Hematopoietic multipotent progenitor cell treated with erythropoietin and hydrocortisone succinate and interleukin-3 and kit ligand, for 15 days (in vitro differentiated cells): ENCODE results near the gene OGFOD2.

ENCODE experiments used
- DNase-seq: peaks from one replicate; pipeline ENCODE4 v3.0.0-alpha.2; 2015; ENCODE audit warnings: low spot score

OGFOD2 gene

DNA sequence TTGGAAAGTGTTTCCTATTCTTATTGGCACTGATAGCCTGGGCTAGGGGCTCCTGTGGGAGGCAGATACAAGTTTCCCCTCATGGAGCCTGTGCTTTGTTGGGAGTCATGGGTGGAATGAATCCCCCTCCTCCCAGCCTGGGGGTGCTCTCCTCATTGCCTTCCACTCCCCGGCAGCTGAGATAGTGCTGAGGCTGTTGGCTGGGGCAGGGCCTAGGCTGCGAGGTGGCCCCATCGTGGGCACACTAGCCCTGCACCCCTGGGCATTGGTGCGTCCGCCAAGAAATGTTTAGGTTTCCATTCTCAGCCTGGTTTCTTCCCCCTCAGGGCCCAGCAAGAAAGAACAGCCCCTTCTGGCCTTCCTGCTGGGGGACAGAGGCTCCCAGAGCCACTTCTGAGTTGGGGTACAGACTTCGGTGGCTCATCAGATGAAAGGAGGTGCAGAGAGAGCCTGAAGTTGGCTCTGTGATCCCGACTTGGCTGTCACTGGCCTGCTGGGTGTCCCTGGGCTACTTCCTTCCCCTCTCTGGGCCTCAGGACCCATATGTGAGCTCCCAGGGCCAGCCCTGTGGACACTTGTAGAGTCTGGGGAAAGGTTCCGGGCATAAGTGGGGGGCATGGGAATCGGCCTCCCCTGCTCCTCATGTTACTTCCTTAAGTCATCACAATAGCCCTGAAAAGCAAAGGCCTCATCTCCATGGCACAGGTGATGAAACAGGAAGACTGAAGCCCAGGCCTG is 2.8 kb downstream of the OGFOD2 start:
- DNase-seq, result no peak

DNA sequence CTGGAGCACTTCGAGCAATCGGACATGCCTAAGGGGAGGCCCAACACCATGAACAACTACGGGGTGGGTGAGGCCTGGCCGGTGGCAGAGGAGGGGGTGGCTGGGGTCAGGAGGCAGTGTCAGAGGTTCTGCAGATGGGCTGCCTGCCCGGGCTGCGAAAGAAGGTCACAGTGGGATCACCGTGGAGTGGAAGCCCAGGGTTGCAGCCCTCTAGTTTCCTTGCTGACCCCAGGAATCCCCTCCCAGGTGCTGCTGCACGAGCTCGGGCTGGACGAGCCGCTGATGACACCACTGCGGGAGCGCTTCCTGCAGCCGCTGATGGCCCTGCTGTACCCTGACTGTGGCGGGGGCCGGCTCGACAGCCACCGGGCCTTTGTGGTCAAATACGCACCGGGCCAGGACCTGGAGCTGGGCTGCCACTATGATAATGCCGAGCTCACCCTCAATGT is 3.5 kb downstream of the OGFOD2 start:
- DNase-seq, result no peak

DNA sequence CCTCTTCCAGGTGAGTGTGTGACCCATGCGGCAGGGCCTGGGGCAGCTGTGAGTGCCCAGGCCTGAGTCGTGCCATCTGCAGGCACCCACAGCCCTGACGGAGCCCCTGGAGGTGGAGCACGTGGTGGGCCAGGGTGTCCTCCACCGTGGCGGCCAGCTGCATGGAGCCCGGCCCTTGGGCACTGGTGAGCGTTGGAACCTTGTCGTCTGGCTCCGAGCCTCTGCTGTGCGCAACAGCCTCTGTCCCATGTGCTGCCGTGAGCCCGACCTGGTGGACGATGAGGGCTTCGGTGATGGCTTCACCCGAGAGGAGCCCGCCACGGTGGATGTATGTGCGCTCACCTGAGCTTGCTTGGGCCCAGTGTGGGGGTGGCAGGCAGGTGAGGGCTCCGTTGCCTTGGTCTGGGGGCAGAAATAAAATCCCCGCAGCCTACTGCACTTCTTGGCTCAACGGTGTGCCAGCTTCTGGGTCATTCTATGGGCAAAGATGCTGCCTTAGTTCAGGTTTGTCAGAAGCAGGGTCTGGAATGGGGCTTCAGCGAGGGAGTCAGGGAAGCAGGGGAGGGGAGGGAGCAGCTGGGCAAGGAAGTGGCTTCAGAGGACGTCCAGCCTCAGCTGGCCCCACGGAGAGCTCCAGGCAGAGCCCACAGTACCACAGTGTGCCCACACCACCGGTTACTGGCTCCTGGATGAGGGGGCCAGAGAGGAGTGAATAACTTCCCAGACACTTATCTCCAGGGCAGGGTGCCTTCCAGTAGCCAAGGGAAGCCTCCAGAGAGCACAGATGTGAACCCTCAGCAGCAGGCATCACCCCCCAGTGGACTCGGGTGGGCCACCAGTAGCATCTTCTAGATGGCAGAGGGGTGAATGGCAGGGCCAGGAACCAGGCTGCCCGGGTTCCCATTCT is 4.2 kb downstream of the OGFOD2 start:
- DNase-seq, result no peak

DNA sequence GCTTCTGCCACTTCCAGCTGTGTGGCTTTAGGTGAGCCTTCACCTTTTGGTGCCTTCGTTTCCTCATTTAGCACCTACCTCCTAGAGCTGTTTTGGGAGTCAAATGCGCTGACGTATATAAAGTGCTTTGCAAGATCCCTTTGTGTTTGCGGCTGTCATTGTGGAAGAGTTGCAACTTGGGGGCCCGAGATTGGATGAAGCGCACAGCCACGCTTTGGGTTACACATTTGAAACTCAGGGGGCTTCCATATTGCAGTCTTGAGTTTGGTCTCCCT is 4.8 kb downstream of the OGFOD2 start:
- no peak for DNase-seq

DNA sequence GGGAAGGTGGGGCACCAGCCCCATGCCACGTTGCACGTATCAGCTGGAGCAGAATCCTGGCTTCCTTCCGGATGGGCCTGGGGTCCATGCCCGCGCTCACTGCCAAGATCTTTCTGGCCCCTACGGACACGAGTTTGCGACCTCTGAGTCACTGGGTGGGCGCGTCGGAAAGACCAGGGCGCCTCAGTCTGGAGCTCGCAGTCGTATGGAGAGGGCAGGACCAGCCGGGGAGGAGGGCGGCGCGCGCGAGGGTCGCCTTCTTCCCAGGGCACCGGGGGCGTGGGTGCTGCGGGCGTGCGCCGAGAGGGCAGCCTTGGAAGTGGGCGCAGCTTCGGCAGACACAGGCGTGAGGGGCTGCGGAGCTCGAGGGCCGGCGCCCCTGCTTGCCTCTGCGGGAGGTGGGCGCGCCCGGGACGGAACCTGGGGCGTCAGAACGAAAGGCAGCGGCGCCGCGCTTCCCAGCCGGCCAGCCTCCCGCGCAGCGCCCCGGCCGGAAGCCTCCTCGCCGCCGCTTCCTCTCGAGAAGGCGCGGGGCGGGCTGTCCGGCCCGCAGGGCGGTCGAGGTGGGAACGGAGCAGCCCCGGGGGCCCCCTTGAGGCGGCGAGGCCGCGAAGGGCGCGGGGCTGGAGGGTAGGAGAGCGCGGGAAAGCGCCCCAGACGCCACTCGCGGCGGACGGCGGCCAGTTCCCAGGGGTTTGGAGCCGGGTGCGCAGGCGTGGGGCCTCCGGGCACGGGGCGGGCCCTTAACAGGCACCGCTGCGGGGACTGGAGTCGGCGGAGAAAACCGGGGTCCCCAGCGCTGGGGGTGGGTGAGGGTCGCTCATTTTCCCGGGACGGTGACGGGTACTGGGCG is 5.4 kb downstream of the OGFOD2 start, which contains the start of gene ARL6IP4:
TSS of gene ARL6IP4 (plus strand) at position 499 of the 853 bp plus-strand sequence. CDS start 459 bp downstream, outside the sequence.
- peak; percentile 48 for DNase-seq

DNA sequence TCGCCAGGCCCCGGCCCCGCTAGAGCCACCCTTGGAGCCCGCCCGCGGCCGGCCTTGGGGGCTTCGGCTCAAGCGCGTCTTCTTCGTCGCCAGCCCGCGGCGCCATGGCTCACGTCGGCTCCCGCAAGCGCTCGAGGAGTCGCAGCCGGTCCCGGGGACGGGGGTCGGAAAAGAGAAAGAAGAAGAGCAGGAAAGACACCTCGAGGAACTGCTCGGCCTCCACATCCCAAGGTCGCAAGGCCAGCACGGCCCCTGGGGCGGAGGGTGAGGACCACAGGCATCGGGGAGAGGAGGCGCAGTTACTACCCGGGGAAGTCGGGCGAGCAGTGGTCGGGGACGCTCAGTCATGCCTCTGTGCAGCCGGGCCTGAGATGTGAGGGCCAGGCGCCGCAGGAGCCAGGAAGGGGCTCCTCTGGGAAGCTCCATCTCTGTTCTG is 6.0 kb downstream of the OGFOD2 start:
- no peak for DNase-seq

DNA sequence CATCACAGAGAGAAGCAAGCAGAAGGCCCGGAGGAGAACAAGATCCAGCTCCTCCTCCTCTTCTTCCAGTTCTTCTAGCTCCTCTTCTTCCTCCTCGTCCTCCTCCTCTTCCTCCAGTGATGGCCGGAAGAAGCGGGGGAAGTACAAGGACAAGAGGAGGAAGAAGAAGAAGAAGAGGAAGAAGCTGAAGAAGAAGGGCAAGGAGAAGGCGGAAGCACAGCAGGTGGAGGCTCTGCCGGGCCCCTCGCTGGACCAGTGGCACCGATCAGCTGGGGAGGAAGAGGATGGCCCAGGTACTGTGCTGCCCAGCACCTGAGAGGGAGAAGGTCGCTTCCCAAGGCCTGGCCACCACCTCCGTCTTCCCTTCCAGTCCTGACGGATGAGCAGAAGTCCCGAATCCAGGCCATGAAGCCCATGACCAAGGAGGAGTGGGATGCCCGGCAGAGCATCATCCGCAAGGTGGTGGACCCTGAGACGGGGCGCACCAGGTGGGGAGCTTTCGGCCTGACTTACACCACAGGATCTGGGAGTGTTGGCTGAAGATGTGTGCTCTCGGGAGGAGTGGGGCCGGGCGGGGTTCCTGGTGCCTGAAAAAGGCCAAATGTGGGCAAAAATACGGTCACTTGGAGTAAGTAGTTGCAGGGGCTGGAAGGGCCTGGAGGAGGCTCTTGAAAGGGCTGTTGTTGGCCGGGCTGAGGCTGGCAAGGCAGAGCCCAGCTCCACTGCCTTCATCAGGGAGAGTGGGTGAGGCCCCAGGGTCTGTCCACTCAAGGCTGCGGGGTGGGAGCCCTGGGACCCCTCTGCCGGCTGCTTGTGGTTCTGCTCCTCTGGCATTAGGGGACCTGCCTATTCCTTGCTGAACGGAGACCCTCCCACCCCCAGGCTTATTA is 6.8 kb downstream of the OGFOD2 start:
- DNase-seq, result no peak

DNA sequence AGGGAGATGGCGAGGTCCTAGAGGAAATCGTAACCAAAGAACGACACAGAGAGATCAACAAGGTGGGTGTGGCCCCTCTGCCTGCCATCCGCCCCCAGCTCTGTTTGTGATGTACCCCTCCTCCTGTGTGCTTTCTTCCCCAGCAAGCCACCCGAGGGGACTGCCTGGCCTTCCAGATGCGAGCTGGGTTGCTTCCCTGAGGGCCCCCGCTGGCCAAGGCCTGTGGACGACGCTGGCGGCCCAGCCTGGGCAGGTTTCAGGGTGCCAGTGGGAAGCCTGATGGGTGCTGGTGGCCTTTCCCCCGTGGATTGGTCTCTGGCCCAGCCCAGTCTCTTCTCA is 7.4 kb downstream of the OGFOD2 start:
- DNase-seq, result no peak

DNA sequence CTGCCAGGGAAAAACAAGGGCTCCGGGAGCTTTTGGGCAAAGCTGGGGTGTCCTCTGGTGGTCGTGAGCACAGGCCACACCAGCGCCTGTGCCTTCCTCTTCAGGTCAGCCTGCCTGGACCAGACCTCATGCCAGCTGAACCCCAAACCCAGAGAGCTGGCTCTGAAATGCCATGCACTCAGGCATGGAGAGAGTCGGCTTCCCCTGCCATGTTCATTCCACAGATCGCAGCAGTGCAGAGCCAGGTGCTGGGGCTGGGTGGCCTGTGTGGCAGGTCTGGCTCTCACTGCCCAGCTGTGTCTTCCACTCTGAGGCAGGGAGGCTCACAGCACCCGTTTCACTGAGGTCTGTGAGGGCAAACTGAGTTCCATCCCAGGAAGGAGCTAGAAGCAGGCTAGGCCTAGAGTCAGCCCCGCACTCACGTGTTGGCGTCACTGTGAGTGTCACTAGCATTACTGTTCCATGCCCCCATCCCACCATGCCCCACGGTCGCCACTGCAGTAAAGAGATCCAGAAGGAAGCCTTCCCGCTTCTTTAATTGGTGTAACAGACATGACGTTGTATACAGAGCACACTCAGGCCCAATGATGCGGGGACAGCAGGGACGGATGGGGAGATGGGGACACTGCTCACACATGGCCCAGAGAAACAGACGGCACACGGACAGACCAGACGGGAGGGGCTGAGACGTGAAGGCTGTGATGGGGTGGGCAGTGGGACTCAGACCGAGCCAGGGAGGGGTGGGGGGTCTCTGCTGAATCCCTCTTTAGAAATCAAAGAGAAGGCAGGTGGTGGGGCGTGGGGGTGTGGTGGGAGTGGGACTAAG is 8.1 kb downstream of the OGFOD2 start:
- DNase-seq, result no peak

DNA sequence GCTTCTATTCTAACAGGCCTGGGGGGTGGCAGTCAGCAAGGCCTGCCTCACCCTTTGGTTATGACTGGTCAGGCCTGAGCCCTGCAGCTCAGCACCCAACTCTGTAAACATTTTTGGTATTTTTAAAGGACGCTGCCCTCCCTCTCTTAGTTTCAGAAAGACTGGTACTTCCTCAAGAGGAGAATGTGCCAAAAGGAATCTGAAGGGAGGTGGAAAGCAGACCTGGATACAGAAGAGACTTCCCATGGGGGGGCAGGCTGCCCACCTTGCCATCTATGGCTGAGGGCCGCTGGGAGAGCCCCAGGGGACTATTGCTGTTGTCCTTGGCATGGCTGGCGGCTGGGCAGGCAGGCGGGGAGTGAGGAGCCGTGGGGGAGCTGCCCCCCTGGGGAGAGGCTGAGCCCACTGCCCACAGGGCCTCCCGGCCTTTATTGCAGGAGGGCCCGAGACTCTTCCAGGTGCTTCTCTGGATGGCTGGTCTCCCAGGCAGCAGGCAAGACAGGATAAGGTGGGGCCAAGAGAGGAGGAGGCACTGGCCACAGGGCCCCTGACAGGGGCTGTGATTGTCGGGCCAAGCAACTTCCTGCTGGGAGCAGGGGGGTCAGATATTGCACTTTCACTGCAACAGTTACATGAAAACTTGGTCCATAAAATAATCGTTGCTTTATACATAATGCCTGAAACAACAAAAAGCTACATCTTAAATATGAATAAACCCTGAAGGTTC is 8.9 kb downstream of the OGFOD2 start:
- no peak for DNase-seq

DNA sequence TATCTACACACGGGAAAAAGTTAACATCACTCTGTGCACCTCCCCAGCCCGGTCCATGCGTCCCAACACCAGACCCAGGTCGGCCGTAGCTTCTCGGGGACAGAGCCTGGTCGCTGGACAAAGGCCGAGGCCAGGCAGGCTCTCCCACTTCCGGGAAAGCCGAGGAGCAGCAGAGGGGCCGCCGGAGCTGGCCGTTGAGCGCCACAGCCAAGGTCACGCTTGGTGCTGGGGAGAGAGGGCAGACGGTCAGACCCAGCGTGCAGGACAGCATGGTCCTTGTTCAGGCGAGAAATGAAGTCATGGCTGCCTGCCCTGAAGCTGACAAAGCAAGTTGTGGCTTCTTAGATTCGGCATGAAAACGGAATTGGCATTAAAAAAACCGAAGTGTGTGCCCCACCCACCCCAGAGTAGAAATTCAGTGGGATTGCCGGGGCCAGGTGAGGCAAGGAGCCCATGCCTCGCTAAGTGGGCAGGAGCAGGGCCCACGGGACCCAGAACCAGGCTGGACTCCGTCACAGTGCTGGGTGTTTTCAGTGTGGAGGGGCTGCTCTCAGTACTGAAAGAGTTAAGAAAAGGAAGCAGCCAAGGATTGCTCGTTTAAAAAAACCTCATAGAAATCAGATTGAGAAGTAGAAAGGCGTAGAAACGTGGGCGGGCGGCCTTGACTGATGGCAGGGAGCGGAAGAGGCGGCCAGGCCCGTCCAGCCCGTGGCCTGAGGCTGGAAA is 9.7 kb downstream of the OGFOD2 start:
- no peak for DNase-seq

DNA sequence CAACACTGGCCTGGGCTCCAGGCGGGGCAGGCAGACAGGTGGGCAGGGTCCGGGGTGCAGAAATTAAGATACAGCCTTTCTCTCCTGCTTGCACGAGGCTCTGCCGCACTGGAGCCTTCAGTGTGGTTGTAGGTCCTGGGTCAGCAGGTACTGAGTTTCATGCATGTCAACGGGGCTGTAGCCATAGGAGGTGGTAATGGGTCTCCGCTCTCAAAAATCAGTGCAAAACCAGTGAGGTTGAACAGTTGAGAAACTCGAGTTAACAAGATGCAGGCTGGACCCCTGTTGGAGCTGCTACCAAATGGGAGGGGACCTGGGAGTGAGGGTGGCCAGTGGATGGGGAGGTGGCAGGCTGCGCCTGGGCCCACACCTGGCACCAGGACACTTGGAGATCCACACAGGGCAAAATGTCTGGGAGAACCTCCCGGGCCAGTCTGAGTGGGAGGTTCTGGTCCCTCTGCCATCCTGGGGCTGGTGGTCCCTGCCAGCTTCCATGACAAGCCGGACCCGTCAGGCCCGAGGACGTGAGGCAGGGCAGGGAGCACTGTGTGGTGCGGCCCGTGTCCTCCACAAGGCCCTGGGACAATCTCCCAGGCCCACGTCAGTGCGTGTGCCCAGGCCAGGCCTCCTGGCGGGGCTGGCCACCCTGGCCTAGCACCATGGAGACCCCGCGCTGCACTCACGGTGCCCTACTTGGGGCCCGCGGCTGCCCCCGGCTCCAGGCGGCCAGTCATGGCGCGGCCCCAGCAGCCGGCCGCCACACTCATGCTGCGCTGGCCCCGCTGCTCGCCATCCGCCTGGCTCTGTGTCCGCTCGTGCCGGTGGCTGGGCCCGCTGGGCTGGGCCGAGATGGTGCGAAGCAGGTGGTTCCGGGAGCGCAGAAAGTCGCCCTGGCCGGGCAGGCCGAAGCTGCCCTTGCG is 10.6 kb downstream of the OGFOD2 start:
- no peak for DNase-seq

DNA sequence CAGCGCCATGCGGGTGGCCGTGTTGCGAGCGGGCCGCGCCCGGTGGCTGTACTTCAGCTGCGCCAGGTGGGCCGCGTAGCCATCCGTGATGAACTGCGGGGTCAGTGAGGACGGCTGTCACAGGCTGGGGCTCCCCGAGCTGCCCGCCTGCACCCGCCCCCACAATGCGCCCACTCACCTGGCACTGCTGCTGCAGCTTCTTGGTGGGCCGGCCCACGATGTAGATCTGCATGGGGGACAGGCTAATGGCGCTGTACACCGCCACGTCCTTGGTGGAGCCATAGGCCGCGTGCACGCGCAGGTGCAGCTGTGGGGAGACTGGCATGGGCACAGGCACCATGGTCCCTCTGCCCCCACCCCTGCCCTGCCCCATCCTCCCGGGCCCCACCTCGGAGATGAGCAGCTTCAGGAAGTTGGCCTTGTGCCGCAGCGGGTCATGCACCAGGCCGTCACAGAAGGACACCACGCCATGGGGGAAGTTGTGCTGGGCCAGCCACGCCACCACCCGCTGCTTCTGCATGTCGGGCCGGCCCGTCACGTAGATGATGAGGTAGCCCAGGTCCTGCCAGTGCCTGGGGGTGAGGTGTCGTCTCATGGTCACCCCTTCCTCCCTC is 11.3 kb downstream of the OGFOD2 start:
- DNase-seq, result no peak

DNA sequence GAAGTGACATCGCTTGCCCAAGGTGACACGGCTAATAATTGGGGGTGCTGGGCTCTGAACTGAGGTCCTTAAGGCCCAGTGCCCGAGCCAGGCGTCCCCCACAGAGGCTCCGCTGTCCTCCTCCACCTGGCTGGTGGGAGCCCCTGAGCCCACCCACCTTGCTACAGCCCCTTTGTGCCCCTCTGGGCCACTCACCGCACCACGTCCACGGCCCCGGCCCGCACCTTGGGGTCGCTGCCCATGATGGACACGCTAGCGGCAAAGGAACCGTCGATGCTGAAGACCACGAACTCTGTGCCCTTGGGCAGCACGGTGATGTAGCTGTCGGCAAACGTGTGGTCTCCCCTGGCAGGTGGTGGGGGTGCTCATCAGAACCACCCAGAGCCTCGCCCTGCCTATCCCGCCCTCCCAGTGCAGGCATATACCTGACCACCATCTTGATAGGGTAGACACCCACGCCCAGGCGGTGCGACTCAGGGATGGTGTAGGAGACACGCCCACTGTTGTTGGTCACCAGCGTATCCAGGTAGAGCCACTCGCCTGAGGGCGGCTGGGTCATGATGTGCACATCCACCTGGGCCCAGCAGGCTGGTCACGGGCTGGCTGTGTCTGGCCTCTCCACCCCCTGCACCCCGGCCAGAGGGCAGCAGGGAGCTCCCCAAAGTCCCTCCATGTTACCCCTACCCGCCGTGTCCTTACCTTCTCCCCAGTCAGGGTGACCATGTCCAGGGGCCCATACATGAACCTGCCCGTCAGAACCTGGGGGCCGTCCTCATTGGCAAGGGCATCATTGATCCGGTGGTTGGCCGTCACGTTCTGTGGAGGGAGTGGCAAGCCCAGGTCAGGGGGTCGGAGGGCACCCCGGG is 12.3 kb downstream of the OGFOD2 start:
- DNase-seq, result no peak

DNA sequence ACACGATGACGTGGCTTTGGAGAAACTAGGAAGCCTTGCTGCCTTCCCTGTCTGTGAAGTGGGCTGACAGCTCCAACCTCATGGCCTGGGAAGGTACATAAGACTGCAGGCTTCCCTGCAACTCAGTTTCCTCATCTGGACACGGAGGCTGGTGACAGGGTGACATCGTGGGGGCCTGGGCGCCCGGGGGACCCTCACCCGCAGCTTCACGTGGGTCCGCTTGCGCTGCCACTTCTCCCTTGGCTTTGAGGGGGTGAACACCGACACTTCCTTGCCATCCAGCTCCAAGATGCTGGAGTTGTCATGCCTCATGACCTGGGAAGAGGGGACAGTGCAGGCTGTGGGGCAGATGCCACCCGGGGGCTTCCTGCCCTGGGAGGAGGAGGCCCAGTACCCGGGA is 13.0 kb downstream of the OGFOD2 start:
- DNase-seq, result no peak

DNA sequence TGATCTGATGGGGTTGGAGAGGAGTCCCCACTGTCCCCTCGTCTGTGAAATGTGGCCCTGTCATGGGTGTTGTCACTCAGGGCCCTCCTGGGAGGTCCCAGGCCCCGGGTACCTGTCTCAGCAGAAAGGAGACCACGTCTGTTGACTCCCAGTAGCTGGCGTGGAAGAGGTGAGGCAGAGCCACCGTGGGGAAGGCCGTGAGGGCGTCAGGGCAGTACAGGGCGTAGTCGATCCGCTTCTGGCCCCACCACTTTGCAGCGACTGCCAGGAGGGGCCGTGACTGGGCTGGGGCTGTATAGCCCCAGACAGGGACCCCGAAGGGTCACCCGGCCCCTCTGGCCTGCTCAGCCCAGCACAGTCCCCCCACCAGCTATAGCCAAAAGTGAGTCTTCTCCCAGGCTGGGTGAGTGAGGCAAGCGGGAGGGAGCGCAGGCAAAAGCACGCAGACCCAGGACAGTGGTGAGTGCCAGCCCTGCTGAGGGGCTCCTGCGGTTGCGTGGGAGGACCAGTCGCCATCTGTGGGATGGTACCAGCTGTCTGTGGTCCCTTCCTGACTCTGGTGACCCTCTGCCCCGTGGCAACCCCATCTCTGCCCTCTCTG is 13.7 kb downstream of the OGFOD2 start:
- DNase-seq, result no peak
